AG10803 (cell line): ENCODE measurements around the gene HDGFL2.

ENCODE experiments used
- DNase-seq: peaks from one replicate; pipeline ENCODE4 v3.0.0; 2010; ENCODE audit warnings: low read depth
- H3K4me3 ChIP-seq: 2 replicates; pipeline ENCODE4 v1.5.1; 2011; ENCODE audit warnings: mild to moderate bottlenecking, low read length, control low read depth
- CTCF ChIP-seq: conservative IDR thresholded peaks from 2 replicates; pipeline ENCODE4 v1.5.1; 2011; ENCODE audit warnings: mild to moderate bottlenecking, low read length, control low read depth, inconsistent platforms

HDGFL2 gene

DNA sequence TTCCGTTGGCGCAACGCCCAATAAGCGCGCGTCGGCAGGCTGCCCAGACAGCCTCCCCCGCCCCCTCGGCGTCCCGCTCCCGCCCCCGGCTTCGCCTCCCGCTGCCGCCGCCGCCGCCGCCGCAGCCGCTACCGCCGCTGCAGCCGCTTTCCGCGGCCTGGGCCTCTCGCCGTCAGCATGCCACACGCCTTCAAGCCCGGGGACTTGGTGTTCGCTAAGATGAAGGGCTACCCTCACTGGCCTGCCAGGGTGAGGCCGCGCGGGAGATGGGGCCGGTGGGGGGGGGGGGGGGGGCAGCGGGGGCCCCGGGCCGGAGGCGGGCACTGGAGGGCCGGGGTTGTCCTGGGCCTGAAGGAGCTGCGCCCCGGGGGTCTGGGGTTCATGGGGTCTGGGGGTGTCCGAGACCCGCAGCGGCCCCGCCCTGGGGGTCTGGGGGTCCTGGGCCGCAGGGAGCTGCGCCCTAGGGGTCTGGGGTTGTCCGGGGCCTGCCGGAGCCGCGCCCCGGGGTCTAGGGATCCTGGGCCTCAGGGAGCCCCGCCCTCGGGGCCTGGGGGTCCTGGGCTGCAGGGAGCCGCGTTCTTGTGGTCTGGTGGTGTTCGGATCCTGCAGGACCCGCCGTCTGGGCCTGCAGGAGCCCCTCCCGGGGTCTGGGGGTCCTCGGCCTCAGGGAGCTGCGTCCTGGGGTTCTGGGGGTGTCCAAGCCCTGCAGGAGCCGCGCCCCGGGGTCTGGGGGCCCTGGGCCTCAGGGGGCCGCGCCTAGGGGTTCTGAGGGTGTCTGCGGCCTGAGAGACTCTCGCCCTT, at the start of gene HDGFL2:
TSS of gene HDGFL2 (plus strand) at position 124 of the 801 bp plus-strand sequence. CDS start at position 178, 54 bp downstream.
- no peak for DNase-seq
- peak within 1 kb of the TSS; percentile 74 for H3K4me3 ChIP-seq
- TF ChIP-seq CTCF = no peak

- DNase-seq = no peak
- TF ChIP-seq CTCF = no peak
- H3K4me3 ChIP-seq = no peak overlapping the region
Observed at GRCh38 chr19:4423416-4424126, 48.5 kb upstream of the HDGFL2 start.

DNA sequence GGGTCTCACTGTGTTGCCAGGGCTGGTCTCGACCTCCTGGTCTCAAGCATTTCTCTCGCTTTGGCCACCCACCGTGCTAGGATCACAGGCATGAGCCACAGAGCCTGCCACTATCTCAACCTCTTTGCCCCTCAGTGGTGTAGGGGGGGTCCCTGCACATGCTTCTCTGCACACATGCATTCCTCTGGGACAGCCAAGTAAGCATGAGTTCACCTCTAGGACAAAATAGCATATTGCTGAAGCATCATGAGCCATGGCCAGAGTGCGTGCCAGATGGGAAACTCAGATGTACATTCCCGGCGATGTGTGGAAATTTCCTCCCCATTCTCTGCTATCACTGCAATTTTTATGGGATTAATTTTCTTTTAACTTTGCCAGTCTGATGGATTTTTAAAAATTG, 46.6 kb upstream of the HDGFL2 start:
- TF ChIP-seq CTCF = no peak
- no peak overlapping the region for H3K4me3 ChIP-seq
- peak; percentile 88 for DNase-seq

DNA sequence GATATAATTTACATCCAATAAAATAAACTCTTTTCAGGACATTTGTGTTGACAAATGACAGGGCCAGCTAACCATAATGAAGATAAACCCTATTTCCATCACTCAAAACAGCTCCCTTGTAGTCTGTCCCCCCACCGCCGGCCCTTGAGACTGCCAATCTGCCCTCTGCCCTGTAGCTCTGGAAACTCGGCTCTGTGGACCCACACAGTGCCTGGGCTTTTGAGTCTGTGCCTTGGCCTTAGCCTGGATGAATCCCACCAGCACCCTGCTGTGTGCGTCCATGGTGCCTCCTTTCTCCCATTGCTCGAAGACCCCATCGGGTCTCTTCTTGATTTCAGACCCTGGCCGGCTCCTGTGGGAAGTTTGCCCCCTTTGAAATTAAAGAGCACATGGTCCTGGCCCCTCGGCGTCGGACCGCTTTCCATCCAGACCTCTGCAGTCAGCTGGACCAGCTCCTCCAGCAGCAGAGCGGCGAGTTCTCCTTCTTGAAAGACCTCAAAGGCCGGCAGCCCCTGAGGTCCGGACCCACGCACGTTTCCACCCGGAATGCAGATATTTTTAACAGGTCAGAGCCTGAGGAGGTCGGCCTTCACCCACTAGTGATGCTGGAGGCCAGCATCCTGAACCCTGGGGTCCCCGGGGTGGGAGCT, 43.6 kb upstream of the HDGFL2 start:
- DNase-seq = no peak
- TF ChIP-seq CTCF = no peak

GRCh38 chr19:4429256-4429655, 42.8 kb upstream of the HDGFL2 start:
- TF ChIP-seq CTCF = no peak
- no peak for DNase-seq
- H3K4me3 ChIP-seq = no peak overlapping the region

More for the DNA sequence above, 43.6 kb upstream of the HDGFL2 start:
- no peak overlapping the region for H3K4me3 ChIP-seq

GRCh38 chr19:4429771-4430171, 42.3 kb upstream of the HDGFL2 start:
- DNase-seq = no peak
- H3K4me3 ChIP-seq = no peak overlapping the region
- no peak for TF ChIP-seq CTCF

DNA sequence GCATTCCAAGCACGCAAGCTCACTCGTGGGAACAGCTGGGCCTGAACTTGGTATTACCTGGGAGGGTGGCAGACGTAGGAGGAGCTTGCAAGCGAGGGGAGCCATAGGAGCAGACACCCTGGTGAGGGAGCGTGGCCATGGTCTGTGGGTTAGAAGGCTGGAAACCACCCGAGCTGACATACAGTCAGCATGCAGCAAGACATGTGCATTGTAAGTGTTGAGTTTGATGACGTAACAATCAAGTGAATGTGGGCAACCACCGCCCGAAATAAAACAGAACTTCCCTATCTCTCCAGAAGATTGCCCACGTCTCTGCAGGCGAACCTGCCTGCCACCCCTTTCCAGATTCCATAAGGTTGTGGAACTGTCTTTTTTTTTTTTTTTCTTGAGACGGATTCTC, 41.3 kb upstream of the HDGFL2 start:
- H3K4me3 ChIP-seq = no peak overlapping the region
- DNase-seq = no peak
- TF ChIP-seq CTCF = no peak
